ENCODE data around the gene CSNK2A3.

Gene CSNK2A3

GRCh38 chr11:11349106-11349825 is 3.8 kb downstream of the CSNK2A3 start:
- no peak for TF ChIP-seq SIN3A (IDR thresholded peaks at IDR 0.05; ENCODE audit: borderline replicate concordance, insufficient read depth, low read length)
- TF ChIP-seq TAF1 (IDR thresholded peaks at IDR 0.05; ENCODE audit: borderline replicate concordance, insufficient read depth, low read length): no peak
- TF ChIP-seq POLR2AphosphoS5 (IDR thresholded peaks at IDR 0.05; ENCODE audit: low read depth, low read length): no peak
- no peak for TF ChIP-seq REST (IDR thresholded peaks at IDR 0.05; ENCODE audit: insufficient read depth in 1 of 2, low read depth in 2 of 2, low read length in 2 of 2)
- no peak for TF ChIP-seq FOXP2 (optimal IDR thresholded peaks at IDR 0.05; ENCODE audit: borderline replicate concordance, extremely low read depth, extremely low read length, insufficient read depth)

- TF ChIP-seq REST (IDR thresholded peaks at IDR 0.05; ENCODE audit: insufficient read depth in 1 of 2, low read depth in 2 of 2, low read length in 2 of 2): no peak
- TF ChIP-seq TAF1 (IDR thresholded peaks at IDR 0.05; ENCODE audit: borderline replicate concordance, insufficient read depth, low read length): no peak
- no peak for TF ChIP-seq SIN3A (IDR thresholded peaks at IDR 0.05; ENCODE audit: borderline replicate concordance, insufficient read depth, low read length)
- TF ChIP-seq POLR2AphosphoS5 (IDR thresholded peaks at IDR 0.05; ENCODE audit: low read depth, low read length): no peak
- TF ChIP-seq FOXP2 (optimal IDR thresholded peaks at IDR 0.05; ENCODE audit: borderline replicate concordance, extremely low read depth, extremely low read length, insufficient read depth): no peak
Observed at GRCh38 chr11:11348303-11348702, 4.7 kb downstream of the CSNK2A3 start.

- TF ChIP-seq SIN3A (IDR thresholded peaks at IDR 0.05; ENCODE audit: borderline replicate concordance, insufficient read depth, low read length) (no peak), REST (IDR thresholded peaks at IDR 0.05; ENCODE audit: insufficient read depth in 1 of 2, low read depth in 2 of 2, low read length in 2 of 2) (no peak), TAF1 (IDR thresholded peaks at IDR 0.05; ENCODE audit: borderline replicate concordance, insufficient read depth, low read length) (no peak), POLR2AphosphoS5 (IDR thresholded peaks at IDR 0.05; ENCODE audit: low read depth, low read length) (no peak), FOXP2 (optimal IDR thresholded peaks at IDR 0.05; ENCODE audit: borderline replicate concordance, extremely low read depth, extremely low read length, insufficient read depth) (no peak)
Observed at GRCh38 chr11:11347592-11347991, 5.5 kb downstream of the CSNK2A3 start.

GRCh38 chr11:11346303-11346702 is 6.7 kb downstream of the CSNK2A3 start:
- TF ChIP-seq POLR2AphosphoS5 (IDR thresholded peaks at IDR 0.05; ENCODE audit: low read depth, low read length) (no peak), TAF1 (IDR thresholded peaks at IDR 0.05; ENCODE audit: borderline replicate concordance, insufficient read depth, low read length) (no peak), SIN3A (IDR thresholded peaks at IDR 0.05; ENCODE audit: borderline replicate concordance, insufficient read depth, low read length) (no peak)

- TF ChIP-seq REST (IDR thresholded peaks at IDR 0.05; ENCODE audit: insufficient read depth in 1 of 2, low read depth in 2 of 2, low read length in 2 of 2) (no peak), POLR2AphosphoS5 (IDR thresholded peaks at IDR 0.05; ENCODE audit: low read depth, low read length) (no peak), FOXP2 (optimal IDR thresholded peaks at IDR 0.05; ENCODE audit: borderline replicate concordance, extremely low read depth, extremely low read length, insufficient read depth) (no peak), TAF1 (IDR thresholded peaks at IDR 0.05; ENCODE audit: borderline replicate concordance, insufficient read depth, low read length) (no peak), SIN3A (IDR thresholded peaks at IDR 0.05; ENCODE audit: borderline replicate concordance, insufficient read depth, low read length) (no peak)
Observed at GRCh38 chr11:11345099-11345498, 8.0 kb downstream of the CSNK2A3 start.
